ENCODE results near the gene KRTAP3-3. TPM values are rescaled to one million over a fixed set of nuclear protein-coding genes. Genes with fewer than 3 reads are reported as not detected.

The KRTAP3-3 gene
- total RNA-seq, 1 experiment from 2014 or later: not detected

DNA sequence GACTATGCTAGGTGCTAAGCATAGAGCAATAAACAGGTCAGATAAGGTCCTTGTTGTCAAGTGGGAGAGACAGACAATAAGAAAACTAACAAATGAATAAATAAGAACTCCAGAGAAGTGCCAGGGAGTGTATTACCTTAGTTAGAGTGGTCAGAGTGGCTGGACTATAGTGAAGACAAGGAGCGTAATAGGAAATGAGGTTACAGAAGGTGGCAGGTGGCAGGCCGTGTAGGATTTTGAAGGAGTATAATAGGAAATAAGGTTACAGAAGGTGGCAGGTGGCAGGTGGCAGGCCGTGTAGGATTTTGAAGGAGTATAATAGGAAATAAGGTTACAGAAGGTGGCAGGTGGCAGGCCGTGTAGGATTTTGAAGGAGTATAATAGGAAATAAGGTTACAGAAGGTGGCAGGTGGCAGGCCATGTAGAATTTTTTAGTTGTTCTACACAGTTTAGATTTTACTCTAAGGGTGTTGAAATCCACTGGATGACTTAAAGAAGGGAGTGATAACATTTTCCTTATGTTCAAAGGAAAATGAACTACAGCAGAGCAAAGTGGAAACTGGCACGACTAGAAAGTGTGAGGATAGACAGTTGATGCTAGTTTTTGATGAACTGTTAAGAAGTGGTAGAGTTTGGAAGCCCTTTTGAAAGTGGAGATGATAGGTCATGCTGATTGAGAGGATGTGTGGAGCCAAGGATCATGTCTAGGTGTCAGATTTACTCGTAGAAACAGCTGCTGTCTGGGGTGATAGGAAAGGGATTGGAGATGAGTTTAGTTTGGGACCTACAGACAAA, 18.6 kb upstream of the KRTAP3-3 start:
- DNase-seq: no peak
- H2AFZ ChIP-seq (ENCODE audit: low read length): no peak overlapping the region
- H4K20me1 ChIP-seq (ENCODE audit: insufficient read depth, low read depth, low read length): no peaks in the 10 kb centered on the region
- no peaks in the 10 kb centered on the region for H3K79me2 ChIP-seq (ENCODE audit: low read length)
- no peaks in the 10 kb centered on the region for H3K9me2 ChIP-seq (replicated peaks; ENCODE audit: insufficient read depth, low read length)
- no peaks in the 10 kb centered on the region for H3K27me3 ChIP-seq (ENCODE audit: low read length)
- no peak overlapping the region for H3K4me3 ChIP-seq (ENCODE audit: low read length)
- no peaks in the 10 kb centered on the region for H3K36me3 ChIP-seq (ENCODE audit: insufficient read depth, low read length)
- no peak overlapping the region for H3K4me2 ChIP-seq (ENCODE audit: low read depth, low read length, poor library complexity, severe bottlenecking)
- H3K4me1 ChIP-seq (ENCODE audit: low read length): no peaks in the 10 kb centered on the region
- no peaks in the 10 kb centered on the region for H3K9me3 ChIP-seq (ENCODE audit: low read length)
- no peak overlapping the region for H3K27ac ChIP-seq (ENCODE audit: low read length)
- H3K9ac ChIP-seq (ENCODE audit: low read length): no peak overlapping the region

DNA sequence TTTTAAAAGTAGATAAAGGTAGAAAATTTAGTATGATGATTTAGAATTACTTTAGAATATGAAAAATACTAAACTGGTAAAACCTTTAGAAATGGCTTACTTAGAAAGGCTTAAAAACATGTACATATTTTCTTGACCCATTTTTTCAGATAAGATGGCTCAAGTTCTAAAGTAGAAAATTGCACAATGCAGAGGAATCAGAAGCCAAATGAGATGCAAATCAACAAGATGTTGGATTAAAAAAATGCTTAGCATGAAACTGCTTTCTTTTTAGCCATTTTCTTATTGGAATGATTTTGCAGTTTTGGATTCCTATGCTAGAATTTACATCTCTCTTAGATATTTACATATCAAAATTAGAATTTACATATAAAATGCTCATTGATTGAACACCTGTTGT, 16.5 kb upstream of the KRTAP3-3 start:
- no peak for DNase-seq
- Histone ChIP-seq H3K4me3 (ENCODE audit: low read length) (no peak overlapping the region), H3K4me1 (ENCODE audit: low read length) (no peaks in the 10 kb centered on the region), H3K27ac (ENCODE audit: low read length) (no peak overlapping the region), H2AFZ (ENCODE audit: low read length) (no peak overlapping the region), H3K27me3 (ENCODE audit: low read length) (no peaks in the 10 kb centered on the region), H3K9me2 (replicated peaks; ENCODE audit: insufficient read depth, low read length) (no peaks in the 10 kb centered on the region), H4K20me1 (ENCODE audit: insufficient read depth, low read depth, low read length) (no peaks in the 10 kb centered on the region), H3K36me3 (ENCODE audit: insufficient read depth, low read length) (no peaks in the 10 kb centered on the region), H3K9me3 (ENCODE audit: low read length) (no peaks in the 10 kb centered on the region), H3K4me2 (ENCODE audit: low read depth, low read length, poor library complexity, severe bottlenecking) (no peak overlapping the region), H3K9ac (ENCODE audit: low read length) (no peak overlapping the region), H3K79me2 (ENCODE audit: low read length) (no peaks in the 10 kb centered on the region)

DNA sequence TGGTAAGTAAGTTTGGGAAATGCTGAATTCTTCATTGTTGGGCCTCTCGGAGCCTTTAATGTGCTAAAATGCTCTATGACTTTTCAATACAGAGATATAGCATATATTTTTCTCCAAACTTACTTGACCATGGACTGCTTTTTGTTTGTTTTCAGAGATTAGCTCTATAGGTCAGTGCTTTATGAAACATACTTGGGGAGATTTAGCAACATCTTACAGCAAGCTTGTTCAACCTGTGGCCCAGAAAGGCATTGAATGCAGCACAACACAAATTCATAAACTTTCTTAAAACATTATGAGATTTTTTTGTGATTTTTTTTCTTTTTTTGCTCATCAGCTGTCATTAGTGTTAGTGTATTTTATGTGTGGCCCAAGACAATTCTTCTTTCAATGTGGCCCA, 16.0 kb upstream of the KRTAP3-3 start:
- H2AFZ ChIP-seq (ENCODE audit: low read length): no peak overlapping the region
- H3K9ac ChIP-seq (ENCODE audit: low read length): no peak overlapping the region
- H3K4me2 ChIP-seq (ENCODE audit: low read depth, low read length, poor library complexity, severe bottlenecking): no peak overlapping the region
- no peak overlapping the region for H3K27ac ChIP-seq (ENCODE audit: low read length)
- no peaks in the 10 kb centered on the region for H3K27me3 ChIP-seq (ENCODE audit: low read length)
- no peak overlapping the region for H3K4me3 ChIP-seq (ENCODE audit: low read length)
- H3K9me2 ChIP-seq (replicated peaks; ENCODE audit: insufficient read depth, low read length): no peaks in the 10 kb centered on the region
- no peaks in the 10 kb centered on the region for H3K4me1 ChIP-seq (ENCODE audit: low read length)
- no peak for DNase-seq
- no peaks in the 10 kb centered on the region for H3K9me3 ChIP-seq (ENCODE audit: low read length)
- H3K79me2 ChIP-seq (ENCODE audit: low read length): no peaks in the 10 kb centered on the region
- no peaks in the 10 kb centered on the region for H4K20me1 ChIP-seq (ENCODE audit: insufficient read depth, low read depth, low read length)
- no peaks in the 10 kb centered on the region for H3K36me3 ChIP-seq (ENCODE audit: insufficient read depth, low read length)

DNA sequence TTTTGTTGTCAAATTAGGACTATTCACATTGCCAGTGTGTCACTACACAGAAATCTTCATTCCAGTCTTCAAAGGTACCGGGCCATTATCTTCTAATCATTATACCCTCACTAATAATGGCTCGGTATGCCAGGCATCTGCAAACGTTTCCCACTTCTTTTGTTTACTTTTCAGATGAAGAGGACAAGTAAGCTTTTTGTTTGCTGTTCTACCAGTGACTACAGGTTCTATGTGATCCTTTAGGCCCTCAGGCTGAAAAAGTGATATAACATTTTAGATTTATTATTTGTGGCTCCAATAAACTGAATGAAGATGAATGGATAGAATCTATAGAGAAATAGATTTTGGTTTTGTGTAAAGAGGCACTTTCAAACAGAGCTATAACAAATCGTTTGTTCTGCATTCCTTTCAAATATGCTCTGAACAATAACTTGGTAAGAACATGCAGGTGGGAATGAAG, 15.4 kb upstream of the KRTAP3-3 start:
- H4K20me1 ChIP-seq (ENCODE audit: insufficient read depth, low read depth, low read length): no peaks in the 10 kb centered on the region
- no peak overlapping the region for H3K27ac ChIP-seq (ENCODE audit: low read length)
- no peaks in the 10 kb centered on the region for H3K79me2 ChIP-seq (ENCODE audit: low read length)
- no peaks in the 10 kb centered on the region for H3K9me3 ChIP-seq (ENCODE audit: low read length)
- no peaks in the 10 kb centered on the region for H3K36me3 ChIP-seq (ENCODE audit: insufficient read depth, low read length)
- H2AFZ ChIP-seq (ENCODE audit: low read length): no peak overlapping the region
- H3K4me3 ChIP-seq (ENCODE audit: low read length): no peak overlapping the region
- H3K9me2 ChIP-seq (replicated peaks; ENCODE audit: insufficient read depth, low read length): no peaks in the 10 kb centered on the region
- no peak for DNase-seq
- H3K9ac ChIP-seq (ENCODE audit: low read length): no peak overlapping the region
- H3K4me2 ChIP-seq (ENCODE audit: low read depth, low read length, poor library complexity, severe bottlenecking): no peak overlapping the region
- no peaks in the 10 kb centered on the region for H3K4me1 ChIP-seq (ENCODE audit: low read length)
- H3K27me3 ChIP-seq (ENCODE audit: low read length): no peaks in the 10 kb centered on the region

DNA sequence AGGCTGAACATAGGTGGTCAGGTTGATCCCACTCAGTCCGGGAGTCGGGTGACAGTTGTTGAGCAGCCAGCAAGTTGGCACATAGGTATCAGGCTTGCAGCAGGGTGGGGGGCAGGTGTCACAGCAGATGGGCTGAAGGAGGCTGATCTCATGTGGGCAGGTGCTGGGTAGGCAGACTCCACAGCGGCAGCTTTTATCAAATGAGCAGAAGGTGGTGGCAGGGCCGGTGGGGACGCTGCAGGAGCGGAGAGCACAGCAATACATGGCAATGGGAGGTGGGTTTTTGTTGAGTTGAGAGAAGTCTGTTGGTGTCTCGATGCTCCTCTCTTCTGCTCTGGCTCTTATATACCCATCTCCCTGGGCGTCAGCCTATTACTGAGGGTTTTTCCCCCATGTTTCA, 14.8 kb upstream of the KRTAP3-3 start, which contains the start of gene KRTAP3-1:
Gene KRTAP3-1 (minus strand): TSS at position 318 of the 400 bp plus-strand sequence. CDS start 54 bp downstream, at position 264.
- Histone ChIP-seq H3K27me3 (ENCODE audit: low read length) (no peaks in the 10 kb centered on the region), H3K9me3 (ENCODE audit: low read length) (no peaks in the 10 kb centered on the region), H4K20me1 (ENCODE audit: insufficient read depth, low read depth, low read length) (no peaks in the 10 kb centered on the region), H3K4me2 (ENCODE audit: low read depth, low read length, poor library complexity, severe bottlenecking) (no peak within 1 kb of the TSS), H3K9me2 (replicated peaks; ENCODE audit: insufficient read depth, low read length) (no peaks in the 10 kb centered on the region), H3K4me3 (ENCODE audit: low read length) (no peak within 1 kb of the TSS), H3K27ac (ENCODE audit: low read length) (no peak within 1 kb of the TSS), H3K36me3 (ENCODE audit: insufficient read depth, low read length) (no peaks in the 10 kb centered on the region), H3K9ac (ENCODE audit: low read length) (no peak within 1 kb of the TSS), H3K79me2 (ENCODE audit: low read length) (no peaks in the 10 kb centered on the region), H2AFZ (ENCODE audit: low read length) (no peak within 1 kb of the TSS), H3K4me1 (ENCODE audit: low read length) (no peaks in the 10 kb centered on the region)
- DNase-seq: no peak

DNA sequence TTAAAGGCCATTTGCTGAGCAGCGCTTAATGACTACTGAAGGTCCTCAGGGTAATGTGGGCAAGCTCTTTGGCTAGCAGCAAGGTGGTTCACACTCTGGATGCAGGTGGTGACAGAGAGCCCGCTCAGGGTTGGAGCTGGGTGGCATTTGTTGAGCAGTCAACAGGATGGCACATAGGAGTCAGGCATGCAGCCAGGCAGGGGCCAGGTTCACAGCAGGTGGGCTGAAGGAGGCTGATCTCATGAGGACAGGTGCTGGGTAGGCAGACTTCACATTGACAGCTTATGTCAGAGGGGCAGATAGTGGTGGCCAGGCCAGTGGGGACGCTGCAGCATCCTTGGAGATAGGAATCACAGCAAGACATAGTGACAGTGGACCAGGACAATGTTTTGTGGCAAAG, 10.4 kb upstream of the KRTAP3-3 start:
- no peak for DNase-seq
- Histone ChIP-seq H3K9me3 (ENCODE audit: low read length) (no peaks in the 10 kb centered on the region), H3K4me3 (ENCODE audit: low read length) (no peak overlapping the region), H3K27ac (ENCODE audit: low read length) (no peak overlapping the region), H3K4me1 (ENCODE audit: low read length) (no peaks in the 10 kb centered on the region), H3K79me2 (ENCODE audit: low read length) (no peaks in the 10 kb centered on the region), H4K20me1 (ENCODE audit: insufficient read depth, low read depth, low read length) (no peaks in the 10 kb centered on the region), H2AFZ (ENCODE audit: low read length) (no peak overlapping the region), H3K9me2 (replicated peaks; ENCODE audit: insufficient read depth, low read length) (no peaks in the 10 kb centered on the region), H3K4me2 (ENCODE audit: low read depth, low read length, poor library complexity, severe bottlenecking) (no peak overlapping the region), H3K9ac (ENCODE audit: low read length) (no peak overlapping the region), H3K36me3 (ENCODE audit: insufficient read depth, low read length) (no peaks in the 10 kb centered on the region), H3K27me3 (ENCODE audit: low read length) (no peaks in the 10 kb centered on the region)

DNA sequence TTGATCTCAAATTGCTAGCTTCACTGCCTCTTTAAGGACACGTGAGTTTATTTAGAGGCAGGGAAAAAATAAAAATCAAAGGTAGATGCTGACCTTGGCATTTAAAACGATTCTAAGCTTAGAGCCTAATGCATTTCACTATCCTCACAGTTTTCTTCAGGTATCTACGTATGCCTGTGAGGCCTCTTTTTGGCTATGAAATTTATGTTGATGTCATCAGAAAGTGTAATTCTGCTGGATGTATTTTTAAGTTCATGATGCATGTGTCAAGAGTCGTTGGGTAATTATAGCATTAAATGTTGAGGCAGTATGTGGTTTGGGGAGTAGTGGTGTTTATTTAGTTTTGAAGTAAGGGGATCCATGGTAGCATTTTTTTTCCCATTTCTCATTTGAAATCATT, 10.0 kb upstream of the KRTAP3-3 start:
- no peaks in the 10 kb centered on the region for H3K36me3 ChIP-seq (ENCODE audit: insufficient read depth, low read length)
- H3K27ac ChIP-seq (ENCODE audit: low read length): no peak overlapping the region
- H4K20me1 ChIP-seq (ENCODE audit: insufficient read depth, low read depth, low read length): no peaks in the 10 kb centered on the region
- no peaks in the 10 kb centered on the region for H3K27me3 ChIP-seq (ENCODE audit: low read length)
- H3K4me2 ChIP-seq (ENCODE audit: low read depth, low read length, poor library complexity, severe bottlenecking): no peak overlapping the region
- no peaks in the 10 kb centered on the region for H3K4me1 ChIP-seq (ENCODE audit: low read length)
- no peak for DNase-seq
- H2AFZ ChIP-seq (ENCODE audit: low read length): no peak overlapping the region
- no peaks in the 10 kb centered on the region for H3K9me3 ChIP-seq (ENCODE audit: low read length)
- H3K9ac ChIP-seq (ENCODE audit: low read length): no peak overlapping the region
- H3K79me2 ChIP-seq (ENCODE audit: low read length): no peaks in the 10 kb centered on the region
- no peaks in the 10 kb centered on the region for H3K9me2 ChIP-seq (replicated peaks; ENCODE audit: insufficient read depth, low read length)
- H3K4me3 ChIP-seq (ENCODE audit: low read length): no peak overlapping the region

DNA sequence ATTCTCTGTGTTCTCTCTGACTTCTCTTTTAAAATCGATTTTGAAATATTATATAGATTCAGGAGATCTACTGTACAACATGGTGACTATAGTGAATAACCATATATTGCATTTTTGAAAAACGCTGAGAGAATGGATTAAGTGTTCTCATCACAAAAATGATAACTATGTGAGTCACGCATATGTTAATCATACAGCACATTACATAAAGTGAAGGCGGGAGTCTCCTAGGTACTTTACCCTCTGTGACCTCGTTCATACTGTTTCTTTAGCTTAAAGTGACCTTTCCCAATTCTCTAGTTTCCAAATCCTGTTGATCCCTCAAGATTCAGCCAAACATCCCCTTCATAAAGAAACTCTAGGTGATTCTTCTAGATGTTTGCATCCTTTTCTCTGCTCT, 8.8 kb upstream of the KRTAP3-3 start:
- Histone ChIP-seq H3K27ac (ENCODE audit: low read length) (no peak overlapping the region), H4K20me1 (ENCODE audit: insufficient read depth, low read depth, low read length) (no peaks in the 10 kb centered on the region), H3K9me3 (ENCODE audit: low read length) (no peaks in the 10 kb centered on the region), H3K4me1 (ENCODE audit: low read length) (no peaks in the 10 kb centered on the region), H2AFZ (ENCODE audit: low read length) (no peak overlapping the region), H3K9me2 (replicated peaks; ENCODE audit: insufficient read depth, low read length) (no peaks in the 10 kb centered on the region), H3K9ac (ENCODE audit: low read length) (no peak overlapping the region), H3K79me2 (ENCODE audit: low read length) (no peaks in the 10 kb centered on the region), H3K27me3 (ENCODE audit: low read length) (no peaks in the 10 kb centered on the region), H3K4me2 (ENCODE audit: low read depth, low read length, poor library complexity, severe bottlenecking) (no peak overlapping the region), H3K4me3 (ENCODE audit: low read length) (no peak overlapping the region), H3K36me3 (ENCODE audit: insufficient read depth, low read length) (no peaks in the 10 kb centered on the region)
- no peak for DNase-seq

Data from Karpas-422 (cell line).